NOMO-1 treated with dmso at 0.1 percent for 144 hours (cell line): Measurements from ENCODE around the gene OR2J3.
"Not testable (repeated sequence)": the region's sequence is repeated elsewhere in the genome, so short reads cannot be mapped to it uniquely, and the experiment has no call there.

ENCODE experiments used
- DNase-seq: peaks from one replicate; lab custom pipeline; 2025; ENCODE audit not compliant: unreplicated experiment; lab: John Stamatoyannopoulos, UW

Gene OR2J3

DNA sequence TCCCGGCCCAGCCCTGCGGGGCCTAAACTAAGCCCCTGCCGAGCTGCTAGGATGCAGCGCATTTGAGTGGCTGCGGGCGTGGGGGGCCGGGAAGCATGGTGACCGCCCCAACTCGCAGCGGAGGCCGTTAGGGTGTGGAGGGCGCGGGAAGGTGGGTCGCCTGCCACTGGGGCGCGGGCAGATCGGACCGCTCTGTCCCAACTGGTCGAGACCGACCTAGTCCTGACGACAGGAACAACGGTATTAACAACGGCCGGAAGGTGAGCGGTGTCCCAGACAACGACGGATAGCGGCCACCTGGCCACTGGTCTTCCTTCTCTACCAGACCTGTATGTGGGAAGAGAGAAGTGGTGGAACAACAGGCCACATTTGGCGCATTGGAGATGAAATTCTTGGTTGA, 52.1 kb downstream of the OR2J3 start:
- DNase-seq, result not testable (repeated sequence)
